ENCODE measurements around the gene TNFSF18.

The TNFSF18 gene

GRCh38 chr1:173057984-173058383 is 7.2 kb upstream of the TNFSF18 start:
- H3K4me3 ChIP-seq (ENCODE audit: low read depth, low read length) = no peak overlapping the region
- no peak for TF ChIP-seq CTCF (IDR thresholded peaks at IDR 0.05; ENCODE audit: borderline replicate concordance, insufficient read depth, low read depth, low read length)

- H3K4me3 ChIP-seq (ENCODE audit: low read depth, low read length) = no peak overlapping the region
- no peak for TF ChIP-seq CTCF (IDR thresholded peaks at IDR 0.05; ENCODE audit: borderline replicate concordance, insufficient read depth, low read depth, low read length)
Observed at GRCh38 chr1:173056365-173056764, 5.6 kb upstream of the TNFSF18 start.

GRCh38 chr1:173052681-173053196 is 2.0 kb upstream of the TNFSF18 start:
- no peak overlapping the region for H3K4me3 ChIP-seq (ENCODE audit: low read depth, low read length)
- no peak for TF ChIP-seq CTCF (IDR thresholded peaks at IDR 0.05; ENCODE audit: borderline replicate concordance, insufficient read depth, low read depth, low read length)

- no peak overlapping the region for H3K4me3 ChIP-seq (ENCODE audit: low read depth, low read length)
- no peak for TF ChIP-seq CTCF (IDR thresholded peaks at IDR 0.05; ENCODE audit: borderline replicate concordance, insufficient read depth, low read depth, low read length)
Observed at GRCh38 chr1:173049322-173049633, 1.5 kb downstream of the TNFSF18 start.

- no peak for TF ChIP-seq CTCF (IDR thresholded peaks at IDR 0.05; ENCODE audit: borderline replicate concordance, insufficient read depth, low read depth, low read length)
- H3K4me3 ChIP-seq (ENCODE audit: low read depth, low read length) = no peak overlapping the region
Observed at GRCh38 chr1:173048621-173049321, 2.0 kb downstream of the TNFSF18 start.

GRCh38 chr1:173044656-173045055 is 6.1 kb downstream of the TNFSF18 start:
- H3K4me3 ChIP-seq (ENCODE audit: low read depth, low read length) = no peak overlapping the region
- TF ChIP-seq CTCF (IDR thresholded peaks at IDR 0.05; ENCODE audit: borderline replicate concordance, insufficient read depth, low read depth, low read length) = no peak

- no peak overlapping the region for H3K4me3 ChIP-seq (ENCODE audit: low read depth, low read length)
- no peak for TF ChIP-seq CTCF (IDR thresholded peaks at IDR 0.05; ENCODE audit: borderline replicate concordance, insufficient read depth, low read depth, low read length)
Observed at GRCh38 chr1:173043253-173043652, 7.5 kb downstream of the TNFSF18 start.
